Measurements from ENCODE around the gene ARHGEF33.

The ARHGEF33 gene

DNA sequence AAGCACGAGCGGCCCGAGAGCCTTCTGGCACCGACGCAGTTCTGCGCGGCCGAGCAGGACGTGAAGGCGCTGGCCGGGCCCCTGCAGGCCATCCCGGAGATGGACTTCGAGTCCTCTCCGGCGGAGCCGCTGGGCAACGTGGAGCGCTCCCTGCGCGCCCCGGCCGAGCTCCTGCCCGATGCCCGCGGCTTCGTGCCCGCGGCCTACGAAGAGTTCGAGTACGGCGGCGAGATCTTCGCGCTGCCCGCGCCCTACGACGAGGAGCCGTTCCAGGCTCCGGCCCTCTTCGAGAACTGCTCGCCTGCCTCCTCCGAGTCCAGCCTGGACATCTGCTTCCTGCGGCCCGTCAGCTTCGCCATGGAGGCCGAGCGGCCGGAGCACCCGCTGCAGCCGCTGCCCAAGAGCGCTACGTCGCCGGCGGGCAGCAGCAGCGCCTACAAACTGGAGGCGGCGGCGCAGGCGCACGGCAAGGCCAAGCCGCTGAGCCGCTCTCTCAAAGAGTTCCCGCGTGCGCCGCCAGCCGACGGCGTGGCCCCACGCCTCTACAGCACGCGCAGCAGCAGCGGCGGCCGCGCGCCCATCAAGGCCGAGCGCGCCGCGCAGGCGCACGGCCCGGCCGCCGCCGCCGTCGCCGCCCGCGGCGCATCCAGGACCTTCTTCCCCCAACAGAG, 70.4 kb downstream of the ARHGEF33 start:
- DNase-seq (ENCODE audit: low read depth in 3 of 3), result peak; percentile 47 to 69 (median 61)

DNA sequence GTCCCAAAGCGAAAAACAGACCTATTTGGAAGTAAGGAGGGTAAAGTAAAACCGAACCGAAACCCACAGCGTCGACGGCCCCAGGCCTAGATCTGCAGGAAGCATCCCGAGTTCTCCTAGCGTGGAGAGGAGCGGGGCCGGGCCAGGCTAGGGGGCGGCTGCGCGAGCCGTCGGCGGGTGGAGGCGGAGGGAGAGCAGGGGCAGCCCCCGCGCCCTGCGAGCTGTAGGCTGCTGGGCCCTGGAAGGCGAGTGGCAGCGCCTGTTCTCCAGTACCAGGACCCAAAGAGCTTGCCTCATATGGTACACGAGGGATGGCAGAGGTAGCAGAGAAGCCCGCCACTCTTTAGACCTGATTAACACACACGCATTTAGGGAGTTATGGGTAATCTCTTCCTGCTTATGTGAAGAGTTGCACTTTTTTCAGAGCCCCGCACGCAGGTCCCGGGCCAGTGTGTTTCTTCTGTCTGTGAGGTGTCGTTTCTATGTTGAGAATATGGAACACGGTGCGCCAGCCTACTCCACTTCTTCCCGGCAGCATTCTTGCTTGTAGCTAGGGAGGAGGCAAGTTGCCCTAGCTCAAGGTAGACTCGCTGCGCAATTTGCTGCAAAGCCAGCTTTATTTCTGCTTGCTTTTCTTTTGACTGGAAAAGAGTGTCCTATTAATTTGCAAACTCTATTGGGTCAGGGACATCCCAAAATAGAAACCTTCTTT, 71.1 kb downstream of the ARHGEF33 start:
- DNase-seq (ENCODE audit: low read depth in 3 of 3), result no peak

- no peak for DNase-seq (ENCODE audit: low read depth in 3 of 3)
Observed at GRCh38 chr2:38966006-38966405, 76.3 kb downstream of the ARHGEF33 start.

DNA sequence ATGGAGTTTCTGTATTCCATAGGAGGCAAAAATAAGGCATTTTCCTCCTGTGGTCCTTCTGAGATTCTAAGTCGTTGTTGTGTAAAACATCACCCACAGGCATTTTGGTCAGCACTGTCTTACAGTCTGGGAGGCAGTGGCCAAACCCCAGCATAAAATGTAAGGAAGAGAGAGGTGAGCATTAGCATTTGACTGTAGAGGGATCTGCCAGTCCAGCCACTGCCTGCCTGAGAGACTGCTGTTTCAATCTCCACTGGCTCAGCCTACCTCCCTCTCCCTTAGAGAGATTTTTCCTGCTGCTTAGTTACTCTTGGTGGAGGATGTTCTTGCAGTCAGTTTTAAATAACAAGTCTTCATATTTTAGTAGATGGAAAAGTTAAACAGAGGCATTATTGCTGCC, 77.0 kb downstream of the ARHGEF33 start:
- DNase-seq (ENCODE audit: low read depth in 3 of 3), result no peak

- no peak for DNase-seq (ENCODE audit: low read depth in 3 of 3)
Observed at GRCh38 chr2:38968021-38968420, 78.3 kb downstream of the ARHGEF33 start.

DNA sequence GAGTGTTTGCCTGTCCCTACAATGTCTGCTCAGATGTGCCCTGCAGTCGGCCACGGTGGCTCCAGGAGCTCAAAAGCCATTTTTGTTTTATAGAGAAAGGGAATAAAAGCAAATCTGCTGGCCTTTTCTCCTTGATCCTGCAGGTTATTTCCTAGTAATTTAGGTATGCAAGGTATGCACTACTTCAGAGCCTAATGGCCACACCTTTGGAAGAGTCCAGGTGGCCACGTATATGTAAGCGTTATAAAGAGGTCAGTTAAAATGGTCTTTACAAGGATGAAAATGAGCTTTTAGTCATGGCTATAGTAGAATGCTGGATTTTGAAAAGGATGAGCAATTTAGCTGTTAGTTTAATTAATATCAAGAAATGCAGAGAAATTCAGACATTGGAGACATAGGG, 81.7 kb downstream of the ARHGEF33 start:
- no peak for DNase-seq (ENCODE audit: low read depth in 3 of 3)

- no peak for DNase-seq (ENCODE audit: low read depth in 3 of 3)
Observed at GRCh38 chr2:38973266-38973665, 83.6 kb downstream of the ARHGEF33 start.

- DNase-seq (ENCODE audit: low read depth in 3 of 3), result no peak
Observed at GRCh38 chr2:38975042-38975441, 85.4 kb downstream of the ARHGEF33 start.

GRCh38 chr2:38977047-38977446, 87.4 kb downstream of the ARHGEF33 start:
- DNase-seq (ENCODE audit: low read depth in 3 of 3), result no peak

GRCh38 chr2:38978296-38978903, 88.7 kb downstream of the ARHGEF33 start:
- DNase-seq (ENCODE audit: low read depth in 3 of 3), result no peak

DNA sequence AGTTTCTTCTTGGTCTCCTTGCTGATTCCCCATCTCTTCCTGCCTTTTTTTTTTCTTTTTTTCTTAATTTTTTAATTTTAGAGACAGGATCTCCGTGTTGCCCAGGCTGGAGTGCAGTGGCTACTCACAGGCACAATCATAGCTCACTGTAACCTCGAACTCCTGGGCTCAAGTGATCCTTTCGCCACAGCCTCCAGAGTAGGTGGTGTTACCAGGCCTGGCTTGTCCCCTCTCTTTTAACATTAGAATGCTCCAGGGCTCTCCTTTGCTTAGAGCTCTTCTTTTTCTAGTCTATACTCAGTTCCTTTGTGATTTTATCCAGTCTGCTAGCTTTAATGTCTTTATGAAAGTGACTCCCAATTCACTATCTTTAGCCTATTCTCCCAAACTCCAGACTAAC, 89.2 kb downstream of the ARHGEF33 start:
- DNase-seq (ENCODE audit: low read depth in 3 of 3), result no peak

- DNase-seq (ENCODE audit: low read depth in 3 of 3), result no peak
Observed at GRCh38 chr2:38981003-38981669, 91.5 kb downstream of the ARHGEF33 start.

DNA sequence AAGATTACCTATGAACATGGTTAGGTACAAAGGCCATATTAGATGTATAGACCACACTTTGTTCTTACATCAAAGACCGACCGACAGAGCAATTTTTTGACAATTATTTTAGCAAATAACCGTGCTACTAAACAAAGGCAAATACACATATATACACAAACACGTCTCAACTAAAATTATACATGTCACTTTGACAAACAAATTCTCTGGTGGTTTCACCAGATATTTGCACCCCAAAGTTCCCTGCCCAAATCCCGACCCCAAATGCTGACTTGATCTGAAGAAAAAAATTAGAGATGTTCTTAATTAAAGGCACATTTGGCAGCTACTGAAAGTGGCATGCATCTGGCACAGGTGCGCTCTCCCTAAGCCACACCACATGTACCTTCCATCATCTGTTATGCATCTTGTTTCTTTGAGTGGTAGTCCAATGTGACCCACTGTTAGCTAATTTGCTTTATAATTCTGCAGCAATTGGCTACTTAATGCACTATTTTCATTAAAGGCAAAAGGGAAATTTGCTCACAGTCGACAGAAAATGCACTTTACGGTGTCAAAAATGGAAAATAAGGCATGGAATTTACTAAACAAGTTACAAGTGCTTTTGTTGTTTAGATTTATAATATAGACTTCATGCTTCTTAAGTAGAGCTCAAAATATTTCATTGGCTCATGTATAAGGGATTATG, 92.1 kb downstream of the ARHGEF33 start:
- DNase-seq (ENCODE audit: low read depth in 3 of 3), result no peak

DNA sequence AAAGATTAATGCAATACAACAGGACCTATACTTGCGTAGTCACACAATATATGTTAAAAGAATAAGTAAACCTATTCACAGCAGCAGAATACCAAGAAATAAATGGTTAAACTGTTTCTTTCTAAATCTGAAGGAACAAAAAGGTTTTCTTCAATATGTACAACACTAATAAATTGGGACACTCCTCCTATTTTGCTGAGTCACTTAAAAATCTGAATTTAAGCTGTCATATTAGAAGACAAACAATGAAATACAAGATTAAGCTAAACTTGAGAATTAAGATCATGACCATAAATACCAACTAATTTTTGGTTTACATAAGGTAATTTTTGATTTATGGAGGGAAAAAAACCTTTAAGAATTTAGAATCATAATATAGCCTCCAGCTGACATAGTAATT, 92.8 kb downstream of the ARHGEF33 start:
- no peak for DNase-seq (ENCODE audit: low read depth in 3 of 3)

DNA sequence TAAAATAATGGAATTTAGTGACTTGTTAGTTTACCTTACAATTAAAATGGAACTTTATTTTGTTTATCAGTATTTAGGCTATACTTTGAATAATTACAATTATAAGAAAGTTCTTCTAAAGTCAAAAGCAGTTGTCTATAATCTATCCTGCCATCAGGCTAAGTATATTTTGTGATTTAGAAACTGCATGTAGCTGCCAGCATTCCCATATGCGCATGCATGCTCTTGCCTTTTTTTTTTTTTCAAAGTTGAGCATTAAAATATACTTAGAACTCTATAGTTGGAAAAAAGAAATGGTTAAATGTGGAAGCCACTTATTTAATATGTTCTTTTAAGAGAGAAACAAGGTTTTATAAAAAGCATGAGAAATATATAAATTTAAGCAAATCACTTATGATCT, 99.0 kb downstream of the ARHGEF33 start:
- no peak for DNase-seq (ENCODE audit: low read depth in 3 of 3)

DNA sequence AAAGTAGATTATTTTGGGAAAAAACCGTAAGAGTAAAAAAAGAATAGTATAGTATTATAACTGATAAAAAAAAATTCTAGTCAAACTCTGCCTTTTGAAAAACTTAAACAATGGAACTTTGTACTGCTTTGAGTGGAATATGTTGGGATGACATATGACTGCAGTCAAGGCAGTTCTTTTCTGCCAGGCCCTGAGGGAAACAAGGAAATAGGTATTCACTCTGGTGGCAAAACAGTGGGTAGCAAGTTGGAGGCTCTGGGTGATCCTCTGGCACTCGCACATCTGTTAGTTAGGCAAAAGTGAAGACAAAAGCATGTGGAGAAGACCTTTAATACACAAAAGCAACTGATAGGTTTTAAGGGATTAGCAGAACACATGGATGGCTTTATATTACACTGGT, 102.2 kb downstream of the ARHGEF33 start:
- DNase-seq (ENCODE audit: low read depth in 3 of 3), result no peak

- no peak for DNase-seq (ENCODE audit: low read depth in 3 of 3)
Observed at GRCh38 chr2:38997781-38998180, 108.1 kb downstream of the ARHGEF33 start.

DNA sequence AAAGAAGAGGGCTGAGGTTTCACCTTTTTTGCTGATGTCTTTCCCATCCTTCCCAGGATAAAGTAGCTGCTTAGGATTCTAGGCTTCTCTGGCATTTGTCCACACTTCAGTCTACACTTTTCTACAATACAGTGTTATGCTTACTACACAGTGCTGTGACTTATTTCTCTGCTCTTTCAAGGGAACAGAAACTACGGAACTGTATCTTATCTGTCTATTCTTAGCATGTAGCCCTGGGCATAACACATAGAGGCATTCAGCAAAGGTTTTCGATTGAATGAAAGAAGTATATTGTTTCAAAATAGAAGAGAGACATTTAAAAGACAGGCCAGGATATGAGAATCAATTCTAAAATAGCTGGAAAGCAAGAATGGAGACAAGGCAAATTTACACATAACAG, 110.9 kb downstream of the ARHGEF33 start:
- DNase-seq (ENCODE audit: low read depth in 3 of 3), result no peak

- no peak for DNase-seq (ENCODE audit: low read depth in 3 of 3)
Observed at GRCh38 chr2:39007875-39008504, 118.3 kb downstream of the ARHGEF33 start.

DNA sequence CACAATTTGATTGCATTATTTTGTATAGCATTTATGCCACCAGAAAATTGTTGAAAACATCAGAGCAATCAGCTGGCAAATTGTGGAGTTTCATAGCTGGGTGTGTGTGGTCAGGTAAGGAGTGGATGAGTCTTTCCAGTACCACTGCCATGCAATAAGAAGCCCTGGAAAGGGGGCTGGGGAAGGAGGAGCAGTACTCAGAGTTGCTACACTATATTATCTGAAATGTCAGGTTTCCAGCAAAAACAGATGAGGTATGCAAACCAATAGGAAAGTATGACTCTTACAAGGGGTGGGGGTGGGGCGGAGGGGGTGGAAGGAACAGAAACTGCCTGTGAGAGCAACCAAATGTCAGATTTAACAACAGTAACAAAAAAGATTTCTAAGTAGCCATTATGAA, 119.0 kb downstream of the ARHGEF33 start:
- no peak for DNase-seq (ENCODE audit: low read depth in 3 of 3)

DNA sequence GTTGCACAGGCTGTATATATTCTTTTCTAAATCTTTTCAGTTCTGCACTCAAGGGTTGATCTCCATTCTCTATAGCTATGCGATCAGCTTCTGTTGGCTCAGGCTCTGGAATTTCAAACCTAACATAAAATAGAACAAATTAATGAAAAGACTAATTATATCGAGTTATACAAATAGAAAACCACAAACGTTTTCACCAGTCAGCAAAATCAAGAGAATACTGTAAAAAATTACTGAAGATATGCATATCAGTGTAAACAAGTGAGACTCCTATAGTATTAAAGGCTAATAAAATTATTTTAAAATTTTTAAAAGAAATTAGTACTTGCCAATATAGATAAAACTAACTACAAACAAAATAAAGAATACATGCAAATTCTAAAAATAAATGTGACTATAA, 124.2 kb downstream of the ARHGEF33 start:
- no peak for DNase-seq (ENCODE audit: low read depth in 3 of 3)

- no peak for DNase-seq (ENCODE audit: low read depth in 3 of 3)
Observed at GRCh38 chr2:39015424-39015823, 125.7 kb downstream of the ARHGEF33 start.
